HG02840 (cell line): ENCODE data around the gene CXCR4.

Source experiments
- ATAC-seq: cut with Tn5 transposase; IDR thresholded peaks from one replicate; pipeline ENCODE4 v1.9.1; 2021; ENCODE audit warnings: mild to moderate bottlenecking, moderate library complexity, moderate number of reproducible peaks; ENCODE audit not compliant: unreplicated experiment, low FRiP score

The CXCR4 gene

GRCh38 chr2:136117909-136118818, at the start of gene CXCR4:
Gene CXCR4, minus strand, starts transcription at chr2:136118149. Its CDS starts 89 bp downstream, at chr2:136118060.
- ATAC-seq: no peak

- no peak for ATAC-seq
These were observed 46.4 kb upstream of the CXCR4 start for GRCh38 chr2:136164280-136164776.

- no peak for ATAC-seq
These were observed 44.5 kb upstream of the CXCR4 start for GRCh38 chr2:136162438-136162837.

DNA sequence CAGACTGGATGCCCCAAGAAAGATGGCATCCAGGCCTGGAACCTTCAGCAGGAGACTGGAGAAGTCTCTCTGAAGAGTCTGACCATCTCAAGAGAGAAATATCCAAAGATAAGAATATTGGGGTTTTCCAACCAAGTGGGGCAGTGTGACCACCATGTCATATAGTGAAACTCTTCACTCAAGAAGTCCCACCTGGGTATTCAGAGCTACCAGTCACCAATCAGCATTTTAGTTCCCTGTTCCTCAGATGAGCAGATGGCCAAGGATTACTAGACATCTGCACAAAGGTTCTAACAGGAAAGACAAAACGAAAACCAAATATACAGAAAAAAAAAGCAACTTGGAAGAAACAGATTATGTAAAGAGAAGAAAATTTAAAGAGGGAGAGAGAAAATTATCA, 38.5 kb upstream of the CXCR4 start:
- ATAC-seq: no peak

DNA sequence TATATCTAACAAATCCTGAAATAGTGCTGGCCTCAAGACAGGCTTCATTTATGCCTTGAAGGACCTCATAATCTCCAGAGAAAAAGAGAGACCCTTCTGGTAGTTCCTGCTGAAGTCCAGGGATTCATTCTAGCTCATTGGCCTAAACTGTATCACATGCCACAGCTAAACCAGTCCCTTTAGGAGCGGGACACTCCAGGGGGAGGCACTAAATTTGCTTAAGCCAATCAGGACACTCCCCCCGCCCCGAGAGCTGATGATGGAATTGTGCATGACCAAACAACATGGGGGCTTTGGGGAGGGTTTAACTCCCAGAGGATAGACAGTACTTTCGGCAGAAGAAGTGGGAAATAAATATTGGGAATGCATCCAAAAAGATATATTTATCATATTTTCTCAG, 36.4 kb upstream of the CXCR4 start:
- no peak for ATAC-seq

DNA sequence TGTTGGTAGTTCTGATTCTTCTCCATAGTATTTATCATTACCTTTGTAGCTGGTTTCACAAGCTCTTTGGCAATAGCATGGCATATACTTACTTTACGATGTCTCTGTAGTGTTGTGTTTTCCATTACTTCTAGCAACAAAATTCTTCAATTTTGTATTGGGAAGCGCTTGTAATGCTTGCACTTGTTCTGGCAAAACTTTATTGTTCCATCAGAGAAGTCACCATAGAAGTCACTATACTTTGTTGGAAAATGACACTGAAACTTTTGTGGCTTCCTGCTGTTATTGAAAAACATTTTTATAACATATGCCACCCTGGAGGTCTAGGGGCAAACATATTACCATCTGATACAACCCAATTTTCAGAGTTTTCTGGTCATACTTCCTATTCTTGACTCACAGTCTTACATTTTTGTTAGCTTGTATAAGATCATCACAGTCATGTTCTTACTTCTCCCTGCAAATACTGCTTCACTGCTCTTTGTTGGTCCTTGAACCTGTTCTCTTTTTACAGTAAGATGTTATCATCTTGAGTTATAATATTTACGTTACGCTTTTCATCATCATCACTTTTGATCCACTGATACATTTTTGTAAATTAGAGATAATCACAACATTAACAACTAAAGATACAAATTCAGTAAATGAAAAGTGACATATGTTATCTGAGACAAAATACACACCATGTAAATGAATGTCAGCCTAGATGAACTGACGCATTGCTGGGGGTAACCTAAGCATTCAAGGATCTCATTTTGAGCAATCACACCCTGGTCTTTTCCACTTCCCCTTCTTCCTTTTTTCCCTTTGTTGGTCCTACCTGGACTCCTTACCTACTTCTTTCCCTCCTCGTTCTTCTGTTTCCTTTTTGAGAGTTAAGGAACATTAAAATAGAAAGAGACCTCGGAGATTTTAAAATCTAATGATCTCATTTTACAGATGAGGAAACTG, 33.3 kb upstream of the CXCR4 start:
- ATAC-seq: no peak

- ATAC-seq: no peak
These were observed 31.1 kb upstream of the CXCR4 start for GRCh38 chr2:136149011-136149410.

DNA sequence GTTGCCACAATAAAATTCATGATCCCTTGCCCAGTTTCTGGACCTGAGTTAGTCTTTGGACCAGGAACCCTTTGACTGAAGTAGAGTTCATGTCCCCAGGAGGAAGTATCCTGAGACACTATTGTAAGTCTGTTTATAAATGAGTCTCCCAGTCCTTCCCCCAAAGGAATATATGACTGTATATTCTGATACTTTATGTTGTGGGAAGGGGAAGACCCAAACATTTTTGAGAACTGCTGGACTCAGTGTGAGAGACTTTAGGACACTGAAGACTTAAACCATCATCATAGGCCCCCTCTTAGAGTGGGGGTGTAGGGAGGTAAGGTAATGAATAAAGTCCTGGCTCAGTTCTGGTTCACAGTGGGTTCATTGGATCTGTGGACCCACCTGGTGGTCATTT, 28.6 kb upstream of the CXCR4 start:
- no peak for ATAC-seq

DNA sequence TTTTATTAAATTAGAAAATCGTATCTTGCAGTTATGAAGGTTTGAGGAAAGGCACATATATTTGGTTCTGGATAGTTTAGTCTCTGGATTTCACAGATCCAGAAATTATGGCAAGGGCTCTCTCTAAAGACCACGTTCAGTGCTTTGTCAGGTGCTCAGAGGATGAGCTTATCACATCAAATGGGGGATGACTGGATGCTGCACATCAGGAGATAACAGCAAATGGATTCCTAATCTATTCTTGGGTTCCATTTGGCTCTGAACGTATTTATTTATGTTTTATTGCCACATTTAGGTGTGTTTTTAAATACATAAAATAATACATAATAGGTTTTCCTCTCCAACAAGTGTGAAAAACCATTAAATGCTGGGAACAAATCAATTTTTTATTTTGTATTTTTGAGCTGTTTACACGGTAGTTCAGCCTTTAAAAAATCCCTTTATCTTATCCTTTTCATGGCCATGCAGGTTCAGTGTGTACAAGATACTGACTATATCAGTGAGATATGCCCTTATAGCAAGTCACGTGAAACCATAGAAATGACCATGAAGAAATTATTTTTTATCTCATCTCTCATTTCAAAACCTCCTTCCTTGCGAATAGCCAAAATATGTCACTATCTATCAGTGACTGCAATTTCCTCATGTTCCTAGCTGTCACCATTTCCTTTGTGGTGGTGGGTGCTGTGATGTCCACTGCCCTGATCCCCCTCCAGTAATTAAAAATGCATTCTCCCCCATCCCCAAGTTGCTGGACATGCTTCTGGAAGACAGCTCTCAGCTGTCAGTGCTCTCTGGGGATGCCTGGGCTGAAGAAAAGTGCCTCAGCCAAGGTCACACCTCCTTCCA, 25.9 kb upstream of the CXCR4 start:
- ATAC-seq: no peak

GRCh38 chr2:136141510-136142149, 23.7 kb upstream of the CXCR4 start:
- no peak for ATAC-seq

GRCh38 chr2:136139631-136140030, 21.7 kb upstream of the CXCR4 start:
- no peak for ATAC-seq

- no peak for ATAC-seq
These were observed 20.0 kb upstream of the CXCR4 start for GRCh38 chr2:136137982-136138381.

GRCh38 chr2:136136931-136137330, 19.0 kb upstream of the CXCR4 start:
- ATAC-seq: no peak

DNA sequence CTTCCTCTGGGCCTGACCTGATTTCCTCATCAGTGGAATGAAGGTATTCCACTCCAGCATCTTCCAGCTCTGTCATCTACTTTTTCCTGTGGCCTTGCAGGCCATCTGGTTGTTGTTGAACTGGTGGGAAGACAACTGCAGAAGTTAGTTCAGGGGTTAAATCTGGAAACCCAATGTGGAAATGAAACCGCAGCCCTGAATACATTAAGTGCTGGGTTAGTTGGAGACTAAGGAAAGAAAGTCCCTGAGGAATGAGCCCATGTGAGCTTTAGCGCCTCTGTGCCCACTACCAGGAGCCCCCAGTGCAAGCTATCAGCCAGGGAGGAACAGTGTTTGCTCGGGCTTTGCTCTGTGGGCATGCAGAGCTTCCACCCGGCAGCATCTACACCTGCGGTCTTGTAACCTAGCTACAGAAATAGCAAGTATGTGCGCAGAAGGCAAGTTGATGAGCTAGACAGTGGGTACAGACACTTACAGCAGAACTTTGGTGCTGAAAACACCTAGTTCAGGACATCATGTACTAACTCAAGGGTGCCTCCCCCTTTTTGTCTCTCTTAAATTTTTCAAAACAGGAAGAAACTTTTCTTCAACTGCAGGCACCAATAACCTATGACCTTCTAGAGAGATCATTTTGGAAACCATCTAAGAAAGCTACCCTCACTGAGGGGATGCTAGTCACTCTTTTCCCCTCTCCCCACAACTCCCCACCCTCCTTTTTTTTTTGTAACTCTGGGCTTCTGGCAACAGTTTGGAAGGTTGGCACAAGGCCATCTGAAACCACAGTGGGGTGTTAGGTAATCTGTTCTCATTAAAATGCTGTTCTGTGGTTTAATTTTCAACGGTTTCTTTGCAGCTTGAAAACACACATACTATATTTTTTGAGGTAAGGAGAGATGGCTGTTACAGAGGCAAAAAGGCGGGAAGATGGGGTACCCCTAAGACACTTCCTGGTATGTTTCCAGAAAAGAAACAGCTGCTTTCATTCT, 18.3 kb upstream of the CXCR4 start:
- ATAC-seq: no peak

GRCh38 chr2:136135462-136135861, 17.5 kb upstream of the CXCR4 start:
- ATAC-seq: no peak

DNA sequence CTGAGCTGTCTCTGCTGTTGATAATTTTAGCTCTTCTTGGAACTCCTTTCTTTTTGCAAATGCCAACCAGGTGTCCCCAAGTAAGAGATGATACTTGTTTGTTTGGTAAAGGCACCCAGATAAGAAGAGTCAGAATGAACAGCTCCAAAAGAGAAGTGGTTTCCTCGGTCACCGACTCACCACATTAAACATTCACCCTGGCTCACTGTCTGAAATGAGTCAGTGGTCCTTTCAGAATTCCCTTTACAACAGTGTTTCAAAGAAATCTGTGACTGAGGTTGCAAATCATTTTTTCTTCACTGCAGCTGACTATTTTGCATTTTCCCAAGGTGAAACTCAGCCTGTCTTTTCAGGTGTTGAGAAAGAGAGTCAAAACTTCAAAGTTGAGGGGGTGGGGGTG, 16.2 kb upstream of the CXCR4 start:
- no peak for ATAC-seq

DNA sequence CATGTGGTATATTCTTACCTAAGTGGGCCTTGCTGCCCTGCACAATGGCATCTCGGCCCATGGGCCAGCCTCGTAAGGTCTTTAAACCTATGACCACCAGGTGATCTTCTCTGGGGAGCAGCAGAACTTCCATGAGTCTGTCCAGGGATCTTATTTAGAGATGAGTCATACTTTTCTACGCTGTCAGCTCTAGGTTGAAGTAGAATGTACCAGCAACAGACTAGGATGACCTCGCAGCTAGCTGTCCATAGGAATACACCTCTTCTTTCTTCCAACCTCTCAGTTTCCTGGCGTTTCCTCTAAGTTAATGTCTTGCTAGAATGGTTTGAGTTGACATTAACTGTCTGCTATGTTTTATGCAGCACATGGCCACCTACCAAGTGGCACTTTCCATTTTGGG, 15.6 kb upstream of the CXCR4 start:
- ATAC-seq: no peak

DNA sequence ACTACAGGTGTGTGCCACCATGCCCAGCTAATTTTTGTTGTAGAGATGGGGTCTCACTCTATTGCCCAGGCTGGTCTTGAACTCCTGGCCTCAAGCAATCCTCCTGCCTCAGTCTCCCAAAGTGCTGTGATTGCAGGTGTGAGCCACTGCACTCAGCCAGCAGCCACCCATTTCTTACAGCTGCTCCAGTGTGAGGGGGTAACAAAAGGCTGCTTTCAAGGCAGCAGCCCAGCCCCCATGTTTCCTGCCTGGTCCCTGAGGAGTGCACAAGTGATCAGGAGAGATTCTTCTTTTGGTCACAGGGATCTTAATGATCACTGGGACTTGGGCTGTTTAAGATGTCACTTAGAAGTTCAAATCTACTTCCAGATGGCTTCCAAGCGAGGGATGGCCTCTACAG, 15.2 kb upstream of the CXCR4 start:
- no peak for ATAC-seq

DNA sequence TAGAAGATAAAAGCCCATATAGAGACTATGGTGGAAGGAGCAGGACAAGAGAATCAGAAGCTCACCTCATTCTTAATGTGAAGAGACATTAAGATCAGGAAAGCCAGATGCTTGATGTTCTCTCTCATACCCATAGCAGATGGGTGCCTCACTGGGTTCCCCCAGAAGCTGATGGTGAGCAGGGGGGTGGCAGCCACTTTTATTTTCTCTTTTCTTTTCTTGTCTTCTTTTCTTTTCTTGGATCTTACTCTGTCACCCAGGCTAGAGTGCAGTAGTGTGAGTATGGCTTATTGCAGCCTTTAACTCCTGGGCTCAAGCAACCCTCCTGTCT, 14.8 kb upstream of the CXCR4 start:
- ATAC-seq: no peak
